NT2/D1 (cell line): ENCODE results near the gene ZNF839.
"Not testable (repeated sequence)": the region's sequence is repeated elsewhere in the genome, so short reads cannot be mapped to it uniquely, and the experiment has no call there.

Experiments
- DNase-seq: peaks from one replicate; pipeline ENCODE4 v3.0.0-alpha.2; 2011; ENCODE audit warnings: low read depth, low spot score
- H3K27me3 ChIP-seq: 2 replicates; pipeline ENCODE4 v1.6.0; 2011; ENCODE audit warnings: mild to moderate bottlenecking; ENCODE audit not compliant: insufficient read length, insufficient read depth
- H3K36me3 ChIP-seq: 2 replicates; pipeline ENCODE4 v1.6.1; 2011; ENCODE audit warnings: mild to moderate bottlenecking, low read length, mixed read lengths; ENCODE audit not compliant: insufficient read depth, insufficient read length
- H3K4me1 ChIP-seq: 2 replicates; pipeline ENCODE4 v1.5.1; 2011; ENCODE audit not compliant: insufficient read depth, insufficient read length
- H3K4me3 ChIP-seq: 2 replicates; pipeline ENCODE4 v1.5.1; 2011; ENCODE audit warnings: low read depth; ENCODE audit not compliant: insufficient read length
- H3K9ac ChIP-seq: 2 replicates; pipeline ENCODE4 v1.6.0; 2011; ENCODE audit warnings: low read depth; ENCODE audit not compliant: insufficient read length
- H3K9me3 ChIP-seq: 2 replicates; pipeline ENCODE4 v1.5.1; 2011; ENCODE audit warnings: mild to moderate bottlenecking, low read length; ENCODE audit not compliant: insufficient read depth
- SUZ12 ChIP-seq: IDR thresholded peaks from 2 replicates; pipeline ENCODE4 v1.6.1; 2011; ENCODE audit not compliant: insufficient read length, insufficient read depth; ENCODE audit errors: extremely low read depth
- YY1 ChIP-seq: IDR thresholded peaks from 2 replicates; pipeline ENCODE4 v1.6.1; 2011; ENCODE audit not compliant: insufficient read length, insufficient read depth
- ZNF274 ChIP-seq: IDR thresholded peaks from 2 replicates; pipeline ENCODE4 v1.6.1; 2011; ENCODE audit warnings: mild to moderate bottlenecking, low read depth, low read length

Gene ZNF839

DNA sequence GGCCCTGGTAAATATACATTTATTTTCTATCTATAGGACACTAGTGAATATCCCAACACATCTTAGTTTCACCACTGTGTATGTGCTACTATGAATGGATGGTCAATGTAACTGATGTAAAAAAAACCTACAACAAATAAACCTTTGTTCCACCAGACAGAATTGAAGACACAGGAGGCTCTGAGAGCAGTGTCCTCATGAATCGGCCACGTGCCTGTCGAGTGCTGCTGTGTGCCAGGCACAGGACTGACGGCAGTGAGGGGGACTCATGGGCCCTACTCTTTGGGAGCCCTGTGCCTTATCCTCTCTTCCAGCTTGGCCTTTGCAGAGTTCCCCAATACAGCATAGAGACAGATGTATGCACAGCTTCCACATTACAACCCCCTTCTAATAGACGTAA lies 24.9 kb downstream of the ZNF839 start:
- Histone ChIP-seq H3K27me3 (no peaks in the 10 kb centered on the region), H3K9me3 (no peaks in the 10 kb centered on the region), H3K9ac (no peak overlapping the region), H3K4me3 (no peak overlapping the region), H3K36me3 (peaks cover 66% of the 10 kb centered on the region), H3K4me1 (no peaks in the 10 kb centered on the region)
- no peak for TF ChIP-seq YY1
- no peak for TF ChIP-seq SUZ12
- no peak for TF ChIP-seq ZNF274
- no peak for DNase-seq

DNA sequence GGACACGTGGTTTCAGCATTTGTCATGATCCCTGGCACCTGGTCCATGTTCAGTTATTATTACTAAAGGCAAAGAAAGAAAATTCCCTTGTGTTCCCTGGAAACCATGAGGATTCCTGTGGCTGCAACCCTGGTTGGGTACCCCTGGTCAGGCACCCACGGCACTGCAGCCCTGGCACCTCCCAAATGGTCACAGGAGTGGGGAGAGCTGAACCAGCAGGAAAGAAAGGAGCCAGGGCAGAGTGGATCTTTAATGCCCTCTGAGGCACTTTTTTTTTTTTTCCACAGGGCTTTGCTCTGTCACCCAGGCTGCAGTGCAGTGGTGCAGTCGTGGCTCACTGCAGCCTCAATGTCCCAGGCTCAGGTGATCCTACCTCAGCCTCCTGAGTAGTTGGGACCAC lies 25.7 kb downstream of the ZNF839 start:
- Histone ChIP-seq H3K4me3 (no peak overlapping the region), H3K36me3 (peaks cover 70% of the 10 kb centered on the region), H3K27me3 (no peaks in the 10 kb centered on the region), H3K4me1 (no peaks in the 10 kb centered on the region), H3K9me3 (no peaks in the 10 kb centered on the region), H3K9ac (no peak overlapping the region)
- TF ChIP-seq SUZ12: no peak
- no peak for TF ChIP-seq ZNF274
- TF ChIP-seq YY1: no peak
- no peak for DNase-seq

DNA sequence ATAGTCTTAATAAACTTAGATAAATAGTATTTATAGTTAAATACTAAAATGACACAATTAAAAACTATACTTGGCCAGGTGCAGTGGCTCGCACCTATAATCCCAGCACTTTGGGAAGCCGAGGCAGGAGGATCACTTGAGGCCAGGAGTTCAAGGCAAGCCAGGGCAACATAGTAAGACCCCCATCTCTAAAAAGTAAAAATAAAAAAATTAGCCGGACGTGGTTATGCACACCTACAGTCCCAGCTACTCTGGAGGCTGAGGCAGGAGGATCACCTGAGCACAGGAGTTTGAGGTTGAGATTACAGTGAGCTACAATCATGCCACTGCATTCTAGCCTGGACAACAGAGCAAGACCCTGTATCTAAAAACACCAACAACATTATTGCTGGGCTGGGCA lies 27.1 kb downstream of the ZNF839 start:
- TF ChIP-seq SUZ12 (no peak), YY1 (no peak), ZNF274 (no peak)
- peaks cover 61% of the 10 kb centered on the region for H3K36me3 ChIP-seq

DNA sequence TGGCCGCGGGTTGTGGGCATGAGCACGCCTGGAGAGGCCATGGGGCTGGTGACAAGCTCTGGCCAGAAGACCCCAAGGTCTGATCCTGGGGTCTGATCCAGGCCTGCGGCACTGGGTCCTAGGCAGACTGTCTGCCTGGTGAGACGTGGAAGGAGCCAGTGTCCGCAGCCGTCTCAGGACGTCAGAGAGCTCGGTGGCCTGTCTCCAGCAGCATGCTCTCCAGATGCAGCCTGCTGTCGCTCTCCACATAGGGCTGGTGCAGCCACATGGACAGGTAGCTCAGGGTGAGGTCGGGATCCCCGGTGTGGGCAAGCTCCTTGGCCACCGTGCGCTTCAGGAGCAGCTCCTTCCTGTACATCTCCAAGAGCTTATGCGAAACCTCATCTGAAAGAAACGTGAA lies 28.8 kb downstream of the ZNF839 start:
- no peaks in the 10 kb centered on the region for H3K9me3 ChIP-seq
- H3K36me3 ChIP-seq: peaks cover 62% of the 10 kb centered on the region
- TF ChIP-seq ZNF274: no peak
- no peak for TF ChIP-seq SUZ12
- no peak for TF ChIP-seq YY1
- DNase-seq: no peak
- no peaks in the 10 kb centered on the region for H3K27me3 ChIP-seq
- H3K4me3 ChIP-seq: no peak overlapping the region
- H3K9ac ChIP-seq: no peak overlapping the region
- H3K4me1 ChIP-seq: no peaks in the 10 kb centered on the region

More for the DNA sequence above, 27.1 kb downstream of the ZNF839 start:
- H3K4me3 ChIP-seq: no peak overlapping the region
- H3K27me3 ChIP-seq: no peaks in the 10 kb centered on the region
- no peaks in the 10 kb centered on the region for H3K9me3 ChIP-seq
- H3K9ac ChIP-seq: no peak overlapping the region
- no peaks in the 10 kb centered on the region for H3K4me1 ChIP-seq
- no peak for DNase-seq

DNA sequence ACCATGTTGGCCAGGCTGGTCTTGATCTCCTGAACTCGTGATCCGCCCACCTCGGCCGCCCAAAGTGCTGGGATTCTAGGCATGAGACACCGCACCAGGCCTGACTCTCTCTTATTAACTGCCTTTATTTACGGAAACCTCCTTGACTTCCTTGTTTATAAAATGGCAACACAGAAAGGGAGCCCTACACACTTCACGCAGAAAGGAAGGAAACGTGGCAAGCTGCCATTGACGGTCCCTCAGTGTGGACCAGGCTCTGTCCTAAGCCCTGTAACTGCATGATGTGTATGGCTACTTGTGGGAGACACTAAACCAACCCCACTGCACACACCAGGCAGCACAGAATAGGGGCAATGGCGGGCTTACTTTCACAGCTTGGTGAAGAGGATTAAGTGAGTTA lies 31.5 kb downstream of the ZNF839 start:
- Histone ChIP-seq H3K27me3 (no peaks in the 10 kb centered on the region), H3K4me3 (no peak overlapping the region), H3K9me3 (no peaks in the 10 kb centered on the region), H3K4me1 (no peaks in the 10 kb centered on the region), H3K9ac (no peak overlapping the region), H3K36me3 (peaks cover 60% of the 10 kb centered on the region)
- no peak for TF ChIP-seq SUZ12
- TF ChIP-seq ZNF274: no peak
- no peak for TF ChIP-seq YY1
- no peak for DNase-seq

DNA sequence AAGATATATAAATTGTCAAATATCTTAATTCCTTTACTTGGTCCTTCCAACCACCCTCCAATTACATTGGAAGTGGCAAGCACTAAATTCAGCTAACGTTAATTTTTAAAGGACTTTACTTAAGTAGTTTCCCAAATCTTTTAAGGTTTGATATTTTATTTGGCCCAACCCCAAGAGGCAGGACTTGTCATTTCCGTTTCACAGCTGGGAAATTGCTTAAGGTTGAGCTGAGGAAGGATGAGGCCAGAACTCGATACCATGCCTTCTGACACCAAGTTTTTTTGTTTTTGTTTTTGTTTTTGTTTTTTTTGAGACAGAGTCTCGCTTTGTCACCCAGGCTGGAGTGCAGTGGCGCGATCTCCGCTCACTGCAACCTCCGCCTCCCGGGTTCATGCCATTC lies 32.0 kb downstream of the ZNF839 start:
- H3K36me3 ChIP-seq: peaks cover 61% of the 10 kb centered on the region
- not testable (repeated sequence) for DNase-seq, H3K27me3 ChIP-seq, H3K4me1 ChIP-seq, H3K9me3 ChIP-seq, H3K4me3 ChIP-seq, H3K9ac ChIP-seq

DNA sequence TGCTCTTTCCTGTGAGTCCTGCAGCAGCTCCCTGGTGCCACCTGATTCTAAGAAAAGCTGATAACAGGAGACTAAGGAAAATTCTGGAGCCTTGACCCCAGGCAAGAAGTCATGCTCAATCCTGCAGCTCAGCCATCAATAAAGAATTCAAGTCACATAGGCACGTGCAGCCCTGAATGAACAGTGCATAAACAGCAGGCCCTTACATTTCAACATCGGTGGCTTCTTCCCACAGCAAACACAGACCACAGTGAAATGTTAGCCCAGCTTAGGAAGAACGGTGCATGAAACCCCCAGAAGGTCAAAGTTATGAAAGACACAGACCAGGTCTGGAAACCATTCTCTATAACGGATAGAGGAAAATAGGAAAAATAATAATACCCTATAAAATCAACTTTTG lies 32.7 kb downstream of the ZNF839 start:
- Histone ChIP-seq H3K9ac (no peak overlapping the region), H3K36me3 (peaks cover 60% of the 10 kb centered on the region), H3K27me3 (no peaks in the 10 kb centered on the region), H3K4me1 (no peaks in the 10 kb centered on the region), H3K4me3 (no peak overlapping the region), H3K9me3 (no peaks in the 10 kb centered on the region)
- no peak for DNase-seq
- TF ChIP-seq SUZ12: no peak
- no peak for TF ChIP-seq ZNF274
- TF ChIP-seq YY1: no peak

DNA sequence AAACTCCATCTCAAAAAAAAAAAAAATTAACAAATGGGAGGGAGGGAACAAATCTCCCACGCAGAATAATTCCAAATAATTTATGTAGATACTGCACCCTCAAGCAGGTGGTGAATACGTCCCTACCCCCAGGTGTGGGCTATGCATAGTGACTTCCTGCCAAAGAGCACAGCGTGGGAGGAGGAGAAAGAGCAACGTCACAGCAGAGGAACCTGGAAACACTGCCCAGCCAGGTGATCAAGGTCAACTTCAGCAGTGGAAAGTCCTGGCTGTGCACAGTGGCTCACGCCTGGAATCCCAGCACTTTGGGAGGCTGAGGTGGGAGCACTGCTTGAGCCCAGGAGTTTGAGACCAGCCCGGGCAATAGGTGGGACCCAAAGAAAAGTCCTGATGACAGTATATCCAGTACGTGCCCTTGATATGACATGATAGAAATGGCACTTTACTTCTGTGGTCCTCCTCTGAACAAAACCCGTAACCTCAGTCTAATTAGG lies 33.6 kb downstream of the ZNF839 start:
- DNase-seq: no peak
- Histone ChIP-seq H3K9me3 (no peaks in the 10 kb centered on the region), H3K9ac (no peak overlapping the region), H3K27me3 (no peaks in the 10 kb centered on the region), H3K4me3 (no peak overlapping the region), H3K4me1 (no peaks in the 10 kb centered on the region), H3K36me3 (peaks cover 62% of the 10 kb centered on the region)
- no peak for TF ChIP-seq SUZ12
- TF ChIP-seq ZNF274: no peak
- TF ChIP-seq YY1: no peak
